ENCODE results near the gene RTN4. TPM values are rescaled to one million over a fixed set of nuclear protein-coding genes. Genes with fewer than 3 reads are reported as not detected.
A peak's percentile ranks its signal among the peaks of the same experiment; 100 is the strongest.

Gene RTN4
- total RNA-seq, 2 donors from 2014 or later, result 112 to 215 TPM

GRCh38 chr2:54957321-54957999 is 92.8 kb downstream of the RTN4 start:
- TF ChIP-seq CTCF (IDR thresholded peaks at IDR 0.05) (no peak), POLR2A (IDR thresholded peaks at IDR 0.05) (no peak)
- intact Hi-C loops (cut with DNase I), result no loop called here
- peaks cover 13% of the 10 kb centered on the region for H3K4me1 ChIP-seq
- ATAC-seq (no peak), DNase-seq (no peak)
- H3K36me3 ChIP-seq (replicated peaks in 1 of 2; ENCODE audit: insufficient read depth in 1 of 2, low read depth in 2 of 2), result no peaks in the 10 kb centered on the region
- H3K4me3 ChIP-seq, result no peak overlapping the region
- no peaks in the 10 kb centered on the region for H3K27me3 ChIP-seq
- WGBS, 2 donors, result 90 to 91% methylated on average over 14 to 18 of the region's 18 CpGs
- no peaks in the 10 kb centered on the region for H3K9me3 ChIP-seq
- H3K27ac ChIP-seq, result no peak overlapping the region

GRCh38 chr2:54956111-54956627 is 94.1 kb downstream of the RTN4 start:
- Histone ChIP-seq H3K27ac (peak overlapping the region in 2 of 4 donors; percentile 24 to 65), H3K27me3 (no peaks in the 10 kb centered on the region), H3K36me3 (replicated peaks in 1 of 2; ENCODE audit: insufficient read depth in 1 of 2, low read depth in 2 of 2) (no peaks in the 10 kb centered on the region), H3K9me3 (no peaks in the 10 kb centered on the region), H3K4me1 (peaks cover 13% of the 10 kb centered on the region), H3K4me3 (no peak overlapping the region)
- TF ChIP-seq POLR2A (IDR thresholded peaks at IDR 0.05), result no peak
- TF ChIP-seq CTCF (IDR thresholded peaks at IDR 0.05), result no peak
- ATAC-seq (peak; percentile 80), DNase-seq (peak in 1 of 4 donors; percentile 25)
- intact Hi-C loops (cut with DNase I), result no loop called here
- WGBS, 2 donors, result 57 to 67% methylated on average over 2 of the region's 2 CpGs

GRCh38 chr2:54955358-54956110 is 94.7 kb downstream of the RTN4 start:
- Histone ChIP-seq H3K36me3 (replicated peaks in 1 of 2; ENCODE audit: insufficient read depth in 1 of 2, low read depth in 2 of 2) (no peaks in the 10 kb centered on the region), H3K4me1 (peaks cover 13% of the 10 kb centered on the region), H3K9me3 (no peaks in the 10 kb centered on the region), H3K27me3 (no peaks in the 10 kb centered on the region), H3K27ac (peak overlapping the region in 2 of 4 donors; percentile 24 to 65), H3K4me3 (no peak overlapping the region)
- DNase-seq, result peak in 1 of 4 donors; percentile 22
- ATAC-seq, result peak; percentile 72
- TF ChIP-seq CTCF (IDR thresholded peaks at IDR 0.05) (no peak), POLR2A (IDR thresholded peaks at IDR 0.05) (no peak)
- intact Hi-C loops (cut with DNase I), result no loop called here
- 46 to 59% methylated on average over 9 of the region's 9 CpGs for WGBS, 2 donors

- 95 to 100% methylated on average over 3 of the region's 3 CpGs for WGBS, 2 donors
- ATAC-seq (no peak), DNase-seq (no peak)
- Histone ChIP-seq H3K4me3 (no peak overlapping the region), H3K9me3 (no peaks in the 10 kb centered on the region), H3K27me3 (no peaks in the 10 kb centered on the region), H3K27ac (no peak overlapping the region), H3K4me1 (peaks cover 13% of the 10 kb centered on the region), H3K36me3 (replicated peaks in 1 of 2; ENCODE audit: insufficient read depth in 1 of 2, low read depth in 2 of 2) (no peaks in the 10 kb centered on the region)
- intact Hi-C loops (cut with DNase I), result no loop called here
- TF ChIP-seq CTCF (IDR thresholded peaks at IDR 0.05), result no peak
- TF ChIP-seq POLR2A (IDR thresholded peaks at IDR 0.05), result no peak
These were observed 95.4 kb downstream of the RTN4 start for GRCh38 chr2:54954705-54955357.

Measured in body of pancreas (tissue), 4 donors.